HepG2 (cell line): ENCODE results near the gene DNAJB8. TPM values are rescaled to one million over a fixed set of nuclear protein-coding genes. Genes with fewer than 3 reads are reported as not detected.

ENCODE experiments used
- AHR ChIP-seq: IDR thresholded peaks from 2 replicates; pipeline ENCODE4 v1.6.1; 2018; ENCODE audit warnings: missing genetic modification reagents, missing compliant biosample characterization
- CBX1 ChIP-seq: IDR thresholded peaks from one replicate; pipeline ENCODE4 v1.6.1; 2016; ENCODE audit warnings: antibody characterized with exemption, low read depth
- EEA1 ChIP-seq: sonication (generic); formaldehyde crosslinking; IDR thresholded peaks from 2 replicates; pipeline ENCODE4 v1.5.1; 2020; ENCODE audit warnings: mild to moderate bottlenecking, missing genetic modification reagents, borderline replicate concordance
- FOXC1 ChIP-seq: sonication (generic); formaldehyde crosslinking; IDR thresholded peaks from 2 replicates; pipeline ENCODE4 v1.8.0; 2022; ENCODE audit warnings: mild to moderate bottlenecking, missing genetic modification reagents, borderline replicate concordance
- GABPB1 ChIP-seq: IDR thresholded peaks from 2 replicates; pipeline ENCODE4 v1.6.1; 2016; ENCODE audit warnings: mild to moderate bottlenecking, missing genetic modification reagents, moderate library complexity, missing compliant biosample characterization
- GTF3A ChIP-seq: sonication (generic); formaldehyde crosslinking; conservative IDR thresholded peaks from 2 replicates; pipeline ENCODE4 v1.4.0; 2020; ENCODE audit warnings: mild to moderate bottlenecking, missing genetic modification reagents
- NFIC ChIP-seq: IDR thresholded peaks from 2 replicates; pipeline ENCODE4 v1.6.1; 2012; ENCODE audit warnings: mild to moderate bottlenecking, low read length, inconsistent platforms
- NFYC ChIP-seq: IDR thresholded peaks from 2 replicates; pipeline ENCODE4 v1.6.1; 2016; ENCODE audit warnings: missing genetic modification reagents, missing compliant biosample characterization
- PHF20 ChIP-seq: sonication (generic); formaldehyde crosslinking; IDR thresholded peaks from 2 replicates; pipeline ENCODE4 v1.5.0; 2020; ENCODE audit warnings: mild to moderate bottlenecking, missing genetic modification reagents
- SOX5 ChIP-seq: IDR thresholded peaks from 2 replicates; pipeline ENCODE4 v1.6.1; 2016; ENCODE audit warnings: borderline replicate concordance
- ZBTB1 ChIP-seq: sonication (generic); formaldehyde crosslinking; IDR thresholded peaks from 2 replicates; pipeline ENCODE4 v1.4.0; 2020; ENCODE audit warnings: missing genetic modification reagents, borderline replicate concordance
- ZC3H13 ChIP-seq: sonication (generic); formaldehyde crosslinking; IDR thresholded peaks from 2 replicates; pipeline ENCODE4 v1.8.1; 2023; ENCODE audit warnings: mild to moderate bottlenecking, missing genetic modification reagents, moderate library complexity
- ZNF780A ChIP-seq: sonication (generic); formaldehyde crosslinking; IDR thresholded peaks from 2 replicates; pipeline ENCODE4 v1.8.0; 2022; ENCODE audit warnings: mild to moderate bottlenecking, missing genetic modification reagents, moderate library complexity
- ZNF781 ChIP-seq: sonication (generic); formaldehyde crosslinking; IDR thresholded peaks from 2 replicates; pipeline ENCODE4 v1.5.1; 2020; ENCODE audit warnings: borderline replicate concordance, mild to moderate bottlenecking, missing genetic modification reagents; ENCODE audit errors: not compliant biosample characterization
- polyA plus RNA-seq, 8 experiments: library from polyadenylated mRNA; depleted of rRNA in 3 of 8; stranded (reverse) in 7 of 8; unstranded in 1 of 8; fragments of >200 nt; fragmentation: Illumina TruSeq in 4 of 8; extraction: Trizol in 4 of 8; gene quantifications; 2 replicates each; pipeline versions ENCODE4 v1.2.1 to v1.2.3, GENCODE V29; 2011 to 2016; ENCODE audit warnings: low read depth in 4 of 8, missing spikeins in 1 of 8, mixed read lengths in 1 of 8; ENCODE audit not compliant: insufficient read depth in 1 of 8
- total RNA-seq, 5 experiments: library from RNA; depleted of rRNA; stranded (reverse); fragments of >200 nt; fragmentation: Illumina TruSeq; extraction: Trizol; gene quantifications; 2 replicates each; pipeline ENCODE4 v1.2.3, GENCODE V29; 2016; ENCODE audit warnings: low read depth in 1 of 5
- TF ChIP-seq, protein P1 (sequence below): IDR thresholded peaks from 2 replicates; pipeline ENCODE4 v1.6.1; 2016; ENCODE audit warnings: missing biosample characterization, missing genetic modification reagents, low read depth
- TF ChIP-seq, protein P2 (sequence below): sonication (generic); formaldehyde crosslinking; IDR thresholded peaks from 2 replicates; pipeline ENCODE4 v1.4.0; 2020; ENCODE audit warnings: mild to moderate bottlenecking, missing genetic modification reagents
- TF ChIP-seq, protein P3 (sequence below): sonication (generic); formaldehyde crosslinking; IDR thresholded peaks from 2 replicates; pipeline ENCODE4 v1.8.1; 2023; ENCODE audit warnings: mild to moderate bottlenecking, inconsistent platforms, moderate library complexity, missing genetic modification reagents, borderline replicate concordance
- TF ChIP-seq, protein P4 (sequence below), 2 experiments: fragments of 450-650 bp in 1 of 2; sonication (generic) in 1 of 2; formaldehyde crosslinking; IDR thresholded peaks; 2 replicates each; pipeline versions ENCODE4 v1.5.0 to v1.8.0; 2020 to 2022; ENCODE audit warnings: mild to moderate bottlenecking in 1 of 2, missing genetic modification reagents in 1 of 2
- TF ChIP-seq, protein P5 (sequence below): sonication (generic); formaldehyde crosslinking; IDR thresholded peaks from 2 replicates; pipeline ENCODE4 v1.5.0; 2020; ENCODE audit warnings: missing genetic modification reagents
- TF ChIP-seq, protein P6 (sequence below): sonication (generic); formaldehyde crosslinking; IDR thresholded peaks from 2 replicates; pipeline ENCODE4 v1.4.0; 2020; ENCODE audit warnings: low read depth, missing genetic modification reagents

Gene DNAJB8
- total and polyA plus RNA-seq, 2 of the 13 experiments (the other 11 are each of a cell fraction or from before 2014, with no cell fraction given), result not detected

DNA sequence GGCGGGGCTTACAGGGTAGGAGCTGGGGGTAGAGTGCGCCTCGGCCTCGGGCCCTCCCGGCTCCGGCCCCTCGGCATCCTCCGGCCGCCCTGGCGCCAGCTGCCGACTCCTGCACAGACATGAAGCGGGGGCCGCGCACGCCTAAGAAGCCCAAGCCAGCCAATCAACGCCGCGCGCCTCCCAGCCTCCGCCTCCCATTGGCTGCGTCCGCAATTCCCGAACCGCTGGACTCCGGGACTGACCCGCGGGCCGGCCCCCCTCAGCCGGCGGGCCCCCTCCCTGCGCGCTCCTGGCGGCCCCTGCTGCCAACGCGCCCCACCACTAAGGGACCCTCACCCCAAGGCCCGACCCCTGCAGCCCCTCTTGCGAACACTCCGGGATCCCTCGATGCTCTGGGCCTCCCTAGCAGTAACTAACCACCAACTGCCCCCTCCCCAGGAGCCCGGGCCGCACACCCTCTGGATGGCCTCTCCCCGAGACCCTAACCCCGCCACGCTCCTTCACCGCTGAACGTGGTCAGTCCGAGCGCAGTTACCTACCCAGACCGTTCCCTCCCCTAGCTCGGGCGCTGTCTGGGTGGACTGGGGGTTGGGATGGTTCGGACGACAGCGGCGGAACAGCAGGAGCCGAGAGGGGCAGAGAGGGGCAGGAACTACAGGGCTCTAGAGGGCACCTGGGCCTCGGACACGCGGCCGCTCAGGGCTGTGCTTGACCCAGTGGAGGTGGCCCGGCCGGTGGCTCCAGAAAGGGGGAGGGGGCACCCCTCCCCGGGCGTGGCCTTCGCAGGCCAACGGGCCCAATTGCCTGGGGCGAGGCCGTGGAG, 21.3 kb upstream of the DNAJB8 start (continued):
- TF ChIP-seq, protein P1, sequence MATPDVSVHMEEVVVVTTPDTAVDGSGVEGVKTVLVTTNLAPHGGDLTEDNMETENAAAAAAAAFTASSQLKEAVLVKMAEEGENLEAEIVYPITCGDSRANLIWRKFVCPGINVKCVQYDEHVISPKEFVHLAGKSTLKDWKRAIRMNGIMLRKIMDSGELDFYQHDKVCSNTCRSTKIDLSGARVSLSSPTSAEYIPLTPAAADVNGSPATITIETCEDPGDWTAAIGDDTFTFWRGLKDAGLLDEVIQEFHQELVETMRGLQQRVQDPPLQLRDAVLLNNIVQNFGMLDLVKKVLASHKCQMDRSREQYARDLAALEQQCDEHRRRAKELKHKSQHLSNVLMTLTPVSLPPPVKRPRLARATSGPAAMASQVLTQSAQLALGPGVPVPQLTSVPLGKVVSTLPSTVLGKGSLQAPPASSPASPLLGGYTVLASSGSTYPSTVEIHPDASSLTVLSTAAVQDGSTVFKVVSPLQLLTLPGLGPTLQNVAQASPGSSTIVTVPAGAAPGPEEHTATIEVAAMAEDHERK, result no peak
- TF ChIP-seq, protein P2, sequence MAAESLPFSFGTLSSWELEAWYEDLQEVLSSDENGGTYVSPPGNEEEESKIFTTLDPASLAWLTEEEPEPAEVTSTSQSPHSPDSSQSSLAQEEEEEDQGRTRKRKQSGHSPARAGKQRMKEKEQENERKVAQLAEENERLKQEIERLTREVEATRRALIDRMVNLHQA (CRISPR knock-in tag), result no peak
- TF ChIP-seq GABPB1, result peak; percentile 37; the same call in 1 of the 2 replicates
- peak; percentile 85; the same call in 1 of the 2 replicates for TF ChIP-seq EEA1 (CRISPR knock-in tag)
- TF ChIP-seq FOXC1 (CRISPR knock-in tag), result no peak
- no peak for TF ChIP-seq ZBTB1
- TF ChIP-seq, protein P3, sequence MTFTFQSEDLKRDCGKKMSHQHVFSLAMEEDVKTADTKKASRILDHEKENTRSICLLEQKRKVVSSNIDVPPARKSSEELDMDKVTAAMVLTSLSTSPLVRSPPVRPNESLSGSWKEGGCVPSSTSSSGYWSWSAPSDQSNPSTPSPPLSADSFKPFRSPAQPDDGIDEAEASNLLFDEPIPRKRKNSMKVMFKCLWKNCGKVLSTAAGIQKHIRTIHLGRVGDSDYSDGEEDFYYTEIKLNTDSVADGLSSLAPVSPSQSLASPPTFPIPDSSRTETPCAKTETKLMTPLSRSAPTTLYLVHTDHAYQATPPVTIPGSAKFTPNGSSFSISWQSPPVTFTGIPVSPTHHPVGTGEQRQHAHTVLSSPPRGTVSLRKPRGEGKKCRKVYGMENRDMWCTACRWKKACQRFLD (CRISPR knock-in tag), result peak; percentile 2; the same call in 1 of the 2 replicates
- TF ChIP-seq, protein P4, sequence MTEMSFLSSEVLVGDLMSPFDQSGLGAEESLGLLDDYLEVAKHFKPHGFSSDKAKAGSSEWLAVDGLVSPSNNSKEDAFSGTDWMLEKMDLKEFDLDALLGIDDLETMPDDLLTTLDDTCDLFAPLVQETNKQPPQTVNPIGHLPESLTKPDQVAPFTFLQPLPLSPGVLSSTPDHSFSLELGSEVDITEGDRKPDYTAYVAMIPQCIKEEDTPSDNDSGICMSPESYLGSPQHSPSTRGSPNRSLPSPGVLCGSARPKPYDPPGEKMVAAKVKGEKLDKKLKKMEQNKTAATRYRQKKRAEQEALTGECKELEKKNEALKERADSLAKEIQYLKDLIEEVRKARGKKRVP (CRISPR knock-in tag; IDR thresholded peaks at IDR 0.05), result peak in 1 of 2 experiments; percentile 18; a peak in 1 of 4 replicates
- TF ChIP-seq CBX1, result peak; percentile 13
- TF ChIP-seq ZNF781, result no peak
- TF ChIP-seq ZC3H13 (CRISPR knock-in tag), result peak; percentile 72
- no peak; the same call in 1 of the 2 replicates for TF ChIP-seq PHF20
- TF ChIP-seq, protein P5, sequence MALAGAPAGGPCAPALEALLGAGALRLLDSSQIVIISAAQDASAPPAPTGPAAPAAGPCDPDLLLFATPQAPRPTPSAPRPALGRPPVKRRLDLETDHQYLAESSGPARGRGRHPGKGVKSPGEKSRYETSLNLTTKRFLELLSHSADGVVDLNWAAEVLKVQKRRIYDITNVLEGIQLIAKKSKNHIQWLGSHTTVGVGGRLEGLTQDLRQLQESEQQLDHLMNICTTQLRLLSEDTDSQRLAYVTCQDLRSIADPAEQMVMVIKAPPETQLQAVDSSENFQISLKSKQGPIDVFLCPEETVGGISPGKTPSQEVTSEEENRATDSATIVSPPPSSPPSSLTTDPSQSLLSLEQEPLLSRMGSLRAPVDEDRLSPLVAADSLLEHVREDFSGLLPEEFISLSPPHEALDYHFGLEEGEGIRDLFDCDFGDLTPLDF (CRISPR knock-in tag), result no peak
- TF ChIP-seq GTF3A (CRISPR knock-in tag), result no peak
- TF ChIP-seq, protein P6, sequence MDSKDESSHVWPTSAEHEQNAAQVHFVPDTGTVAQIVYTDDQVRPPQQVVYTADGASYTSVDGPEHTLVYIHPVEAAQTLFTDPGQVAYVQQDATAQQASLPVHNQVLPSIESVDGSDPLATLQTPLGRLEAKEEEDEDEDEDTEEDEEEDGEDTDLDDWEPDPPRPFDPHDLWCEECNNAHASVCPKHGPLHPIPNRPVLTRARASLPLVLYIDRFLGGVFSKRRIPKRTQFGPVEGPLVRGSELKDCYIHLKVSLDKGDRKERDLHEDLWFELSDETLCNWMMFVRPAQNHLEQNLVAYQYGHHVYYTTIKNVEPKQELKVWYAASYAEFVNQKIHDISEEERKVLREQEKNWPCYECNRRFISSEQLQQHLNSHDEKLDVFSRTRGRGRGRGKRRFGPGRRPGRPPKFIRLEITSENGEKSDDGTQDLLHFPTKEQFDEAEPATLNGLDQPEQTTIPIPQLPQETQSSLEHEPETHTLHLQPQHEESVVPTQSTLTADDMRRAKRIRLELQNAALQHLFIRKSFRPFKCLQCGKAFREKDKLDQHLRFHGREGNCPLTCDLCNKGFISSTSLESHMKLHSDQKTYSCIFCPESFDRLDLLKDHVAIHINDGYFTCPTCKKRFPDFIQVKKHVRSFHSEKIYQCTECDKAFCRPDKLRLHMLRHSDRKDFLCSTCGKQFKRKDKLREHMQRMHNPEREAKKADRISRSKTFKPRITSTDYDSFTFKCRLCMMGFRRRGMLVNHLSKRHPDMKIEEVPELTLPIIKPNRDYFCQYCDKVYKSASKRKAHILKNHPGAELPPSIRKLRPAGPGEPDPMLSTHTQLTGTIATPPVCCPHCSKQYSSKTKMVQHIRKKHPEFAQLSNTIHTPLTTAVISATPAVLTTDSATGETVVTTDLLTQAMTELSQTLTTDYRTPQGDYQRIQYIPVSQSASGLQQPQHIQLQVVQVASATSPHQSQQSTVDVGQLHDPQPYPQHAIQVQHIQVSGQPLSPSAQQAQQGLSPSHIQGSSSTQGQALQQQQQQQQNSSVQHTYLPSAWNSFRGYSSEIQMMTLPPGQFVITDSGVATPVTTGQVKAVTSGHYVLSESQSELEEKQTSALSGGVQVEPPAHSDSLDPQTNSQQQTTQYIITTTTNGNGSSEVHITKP (CRISPR knock-in tag), result no peak; the same call in 1 of the 2 replicates
- peak; percentile 50; the same call in 1 of the 2 replicates for TF ChIP-seq ZNF780A (CRISPR knock-in tag)
- TF ChIP-seq NFIC, result no peak
- TF ChIP-seq NFYC, result peak; percentile 86
- no peak for TF ChIP-seq SOX5 (CRISPR knock-in tag)
- 0 out of 2 replicates have a peak, but pooled peaks have one; percentile 49 for TF ChIP-seq AHR
